NAMALWA (cell line): ENCODE measurements around the gene MIEF1.

Experiments
- DNase-seq: peaks from one replicate; pipeline ENCODE4 v3.0.0-alpha.2; 2015; ENCODE audit warnings: low spot score

Gene MIEF1

DNA sequence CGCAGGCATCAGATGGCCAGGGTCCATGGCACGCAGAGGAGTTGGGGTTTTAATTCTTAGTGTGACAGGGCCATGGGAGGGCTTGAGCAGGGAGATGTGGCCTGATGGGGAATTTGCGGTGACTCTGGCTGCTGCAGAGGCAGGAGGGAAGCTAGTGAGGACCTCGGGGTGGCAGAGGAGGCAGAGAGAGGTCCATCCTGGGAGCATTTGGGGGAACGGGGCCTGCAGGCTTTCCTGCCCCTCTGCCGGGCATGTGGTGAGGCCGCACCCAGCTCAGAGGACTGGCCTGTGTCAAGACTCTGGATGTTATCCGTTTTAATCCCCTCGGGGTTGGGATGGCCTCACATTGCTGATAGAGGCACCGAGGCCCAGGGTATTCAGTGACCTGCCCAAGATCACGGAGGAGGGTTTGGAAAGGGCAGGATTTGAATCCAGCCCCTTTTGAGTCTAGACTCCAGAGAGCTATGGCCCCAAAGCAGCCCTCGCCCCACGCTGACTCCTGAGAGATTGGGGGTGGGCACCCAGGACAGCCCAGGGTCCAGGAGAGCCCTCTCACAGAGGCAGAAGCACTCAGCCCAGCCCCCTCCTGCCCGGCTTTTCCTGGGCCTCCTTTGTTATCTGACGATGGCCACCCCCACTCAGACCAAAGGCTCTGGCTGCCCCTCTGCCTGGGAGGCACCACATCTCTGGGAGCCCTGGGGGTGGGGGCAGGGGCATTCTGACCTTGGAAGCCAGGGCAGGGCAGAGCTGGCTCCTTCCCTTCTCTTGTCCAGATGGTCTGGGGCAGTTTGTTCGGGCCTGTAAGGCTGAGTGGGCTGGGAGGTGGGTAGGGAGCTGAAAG, 31.4 kb upstream of the MIEF1 start:
- DNase-seq, result no peak

DNA sequence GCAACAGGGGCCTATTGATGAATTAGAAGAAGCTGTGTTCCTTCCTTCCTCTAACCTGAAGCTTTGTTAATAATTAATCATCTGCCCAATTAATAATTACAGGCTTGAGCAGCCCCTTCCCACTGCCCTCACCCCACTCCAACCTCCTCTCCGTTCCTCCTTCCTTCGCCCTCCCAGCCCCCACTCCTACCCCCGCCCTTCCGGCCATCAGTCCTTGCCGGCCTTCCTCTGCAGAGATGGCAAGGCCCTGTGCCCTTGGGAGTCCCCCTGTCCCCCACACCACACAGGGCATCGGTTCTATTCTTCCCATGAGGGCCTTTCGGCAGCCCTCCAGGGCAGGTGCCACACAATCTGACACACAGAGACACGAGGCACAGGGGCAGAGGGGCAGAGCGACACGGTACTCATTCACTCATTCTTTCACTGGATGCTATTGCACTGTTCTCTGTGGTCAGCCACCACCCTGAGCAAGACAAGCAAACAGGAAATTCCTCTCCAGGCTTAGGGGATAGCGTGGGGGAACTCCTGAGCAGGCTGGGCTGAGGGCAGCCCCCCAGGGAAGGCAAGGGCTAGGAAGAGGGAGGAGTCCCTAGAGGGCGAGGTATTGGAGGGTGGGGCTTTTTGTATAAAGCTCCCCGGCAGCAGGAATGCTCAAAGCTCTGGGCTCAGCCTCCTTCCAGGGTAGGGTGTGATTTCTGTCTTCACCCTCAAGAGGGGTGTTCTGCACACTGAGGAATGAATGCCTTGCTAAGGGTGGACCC, 30.5 kb upstream of the MIEF1 start:
- DNase-seq, result no peak

DNA sequence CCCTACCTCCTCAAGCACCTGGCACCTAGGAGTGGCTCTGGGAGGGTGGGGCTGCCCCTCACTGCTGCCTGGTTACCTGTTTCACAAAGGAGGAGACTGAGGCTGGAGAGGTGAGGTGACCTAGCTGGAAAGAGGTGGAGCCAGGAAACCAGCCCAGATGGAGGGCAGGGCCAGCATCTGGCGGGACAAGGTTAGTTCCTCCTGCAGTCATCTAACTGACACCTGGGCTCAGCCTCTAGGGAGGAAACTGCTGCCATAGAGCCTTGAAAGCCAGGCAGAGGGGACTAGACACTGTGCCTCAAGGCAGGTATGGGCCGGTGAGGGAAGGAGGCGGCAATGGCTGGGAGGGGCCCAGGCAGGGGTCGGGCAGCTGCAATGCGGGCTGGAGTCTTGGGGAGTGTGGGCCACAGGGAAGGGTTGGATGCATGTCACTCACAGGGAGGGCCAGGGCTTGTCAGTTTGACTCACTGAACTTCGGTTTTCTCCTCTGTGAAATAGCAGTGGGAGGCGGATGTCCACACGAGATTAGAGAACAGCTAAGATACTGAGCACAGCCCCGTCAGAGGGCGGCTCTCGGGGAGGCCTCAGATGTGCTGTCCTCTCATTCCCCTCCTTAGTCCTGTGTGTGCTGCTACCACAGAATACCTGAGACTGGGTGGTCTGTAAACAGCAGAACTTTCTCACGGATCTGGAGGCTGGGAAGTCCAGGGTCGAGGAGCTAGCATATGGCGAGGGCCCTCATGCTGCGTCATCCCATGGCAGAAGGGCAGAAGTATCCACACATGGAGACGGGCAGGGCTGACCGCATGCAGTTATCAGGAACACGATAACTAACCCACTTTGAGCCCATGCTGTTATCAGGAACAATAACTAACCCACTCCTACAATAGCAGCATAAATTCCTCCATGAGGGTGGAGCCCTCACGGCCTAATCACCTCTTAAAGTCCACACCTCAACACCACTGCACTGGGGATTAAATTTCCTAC, 29.2 kb upstream of the MIEF1 start:
- peak; percentile 33 for DNase-seq

DNA sequence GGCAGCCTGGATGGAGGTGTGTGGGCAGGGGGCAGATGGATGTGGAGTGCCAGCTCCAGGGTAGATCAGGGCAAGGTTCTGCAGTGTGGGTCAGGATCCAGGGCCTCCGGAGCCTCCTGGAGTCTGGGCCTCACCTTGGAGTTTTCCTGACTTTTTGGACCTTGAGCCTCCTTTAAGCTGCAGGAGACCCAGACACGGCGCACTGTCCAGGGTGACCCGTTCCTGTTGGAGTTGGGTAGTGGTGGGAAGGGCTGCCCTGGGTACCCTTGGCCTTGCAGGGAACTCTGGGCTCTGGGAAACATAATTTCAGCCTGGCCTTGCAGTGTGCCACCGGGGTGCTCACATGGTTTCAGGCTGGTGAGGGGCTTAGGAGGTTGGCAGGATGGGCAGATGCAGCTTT, 28.2 kb upstream of the MIEF1 start:
- DNase-seq, result no peak

DNA sequence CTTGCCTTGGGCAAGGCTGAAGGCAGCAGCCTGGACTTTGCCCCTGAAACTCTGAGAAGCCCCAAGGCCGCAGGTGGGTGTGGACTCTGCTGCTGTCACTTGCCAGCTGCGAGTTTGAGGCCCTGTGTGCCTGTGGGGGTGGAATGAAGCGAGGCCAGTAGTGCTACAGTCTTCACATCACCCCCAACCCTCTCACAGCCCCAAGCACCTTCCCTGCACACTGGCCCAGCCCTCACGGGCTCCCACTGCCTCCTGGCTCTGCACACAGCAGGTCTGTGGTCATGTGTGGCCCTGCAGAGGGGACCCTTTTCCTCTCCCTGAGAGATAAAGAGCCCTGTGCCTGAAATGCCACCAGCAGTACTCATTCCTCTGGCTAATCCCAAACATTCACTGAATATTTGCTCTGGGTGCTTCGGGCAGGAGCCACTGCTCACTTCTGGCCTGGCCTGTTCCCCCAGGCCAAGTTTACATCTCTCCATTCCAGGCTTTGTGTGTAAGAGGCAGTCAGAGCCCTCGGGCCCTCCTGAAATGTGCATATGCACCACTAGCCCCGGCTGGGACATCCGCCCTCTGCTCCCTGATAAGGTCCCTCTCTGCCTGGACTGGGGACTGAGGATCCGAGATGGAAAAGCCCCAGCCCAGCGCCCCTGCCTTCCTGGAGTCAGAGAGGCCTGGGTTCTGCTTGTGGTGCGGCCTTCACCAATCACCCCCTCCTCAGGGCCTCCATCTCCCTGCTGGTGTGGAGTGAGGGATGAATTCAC, 27.6 kb upstream of the MIEF1 start:
- DNase-seq, result no peak

DNA sequence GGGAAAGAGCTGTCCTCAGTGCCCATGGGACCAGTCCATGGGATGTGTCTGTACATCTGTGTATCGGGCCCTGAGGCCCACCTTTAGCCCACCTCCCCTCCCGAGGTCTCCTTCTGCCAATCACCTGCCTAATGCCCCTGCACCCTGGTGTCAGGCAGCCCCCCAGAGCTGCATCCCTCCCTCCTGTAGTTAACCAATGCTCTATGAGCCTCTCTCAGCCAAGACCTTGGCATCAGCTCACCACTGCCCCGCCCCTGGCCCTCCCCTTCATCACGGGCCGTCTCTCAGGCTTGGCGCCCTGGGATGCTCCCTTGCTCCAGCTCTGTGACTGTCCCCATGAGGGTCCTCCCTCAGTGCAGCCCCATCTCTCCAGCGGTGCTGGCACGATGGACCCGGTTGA, 26.8 kb upstream of the MIEF1 start:
- DNase-seq, result no peak

DNA sequence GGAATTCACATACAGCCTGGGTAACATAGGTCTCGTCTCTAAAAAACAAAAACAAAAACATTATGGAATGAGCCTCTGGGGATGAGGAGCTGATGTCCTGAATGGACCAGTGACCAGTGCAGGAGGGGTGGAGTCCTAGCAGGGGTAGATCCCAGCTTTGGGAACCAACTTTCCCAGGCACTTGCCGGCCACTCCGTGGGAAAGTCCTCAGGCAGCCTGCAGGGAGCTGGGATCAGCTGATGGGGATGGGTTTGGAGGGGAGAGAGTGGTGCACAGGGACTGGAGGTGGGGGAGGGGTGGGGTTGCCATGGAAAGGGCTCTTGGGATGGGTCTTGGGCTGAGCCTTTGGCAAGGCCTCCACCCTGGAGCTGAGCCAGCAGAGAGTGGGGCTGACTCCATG, 26.2 kb upstream of the MIEF1 start:
- DNase-seq, result no peak

DNA sequence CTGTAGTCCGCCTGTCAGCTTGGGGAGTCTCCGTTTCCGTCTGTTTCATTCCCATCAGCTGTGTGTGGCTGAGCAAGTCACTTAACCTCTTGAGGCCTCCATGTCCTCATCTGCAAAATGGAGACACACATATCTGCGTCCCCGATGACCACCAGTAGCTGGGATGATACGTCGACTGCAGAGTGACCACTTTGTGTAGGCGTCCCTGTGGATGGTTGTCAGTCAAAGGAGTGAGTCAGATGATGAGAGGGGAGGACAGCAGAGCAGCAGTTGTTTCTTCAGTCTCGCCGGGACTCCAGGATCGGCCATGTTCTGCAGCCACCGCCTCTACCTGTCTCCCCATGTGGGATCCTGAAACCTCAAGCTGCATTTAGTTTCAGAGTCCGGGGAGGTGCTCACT, 25.4 kb upstream of the MIEF1 start:
- no peak for DNase-seq

DNA sequence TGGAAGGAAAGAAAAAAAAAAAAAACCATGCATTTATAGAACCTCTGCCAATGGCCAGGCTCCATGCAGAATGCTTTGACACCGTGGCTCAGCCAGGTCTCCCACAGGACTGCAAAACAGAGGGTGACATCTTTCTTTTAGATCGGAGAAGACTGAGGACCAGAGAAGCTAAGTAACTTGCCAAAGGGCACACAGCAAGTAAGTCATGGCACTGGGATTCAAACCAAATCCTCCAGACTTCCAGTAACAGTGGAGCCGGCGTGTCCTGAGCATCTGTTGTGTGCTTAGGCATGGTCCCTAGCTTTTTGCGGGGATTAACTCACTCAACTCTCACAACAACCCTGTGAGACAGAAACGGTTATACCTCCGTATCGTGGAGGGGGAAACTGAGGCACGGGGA, 24.5 kb upstream of the MIEF1 start:
- no peak for DNase-seq

DNA sequence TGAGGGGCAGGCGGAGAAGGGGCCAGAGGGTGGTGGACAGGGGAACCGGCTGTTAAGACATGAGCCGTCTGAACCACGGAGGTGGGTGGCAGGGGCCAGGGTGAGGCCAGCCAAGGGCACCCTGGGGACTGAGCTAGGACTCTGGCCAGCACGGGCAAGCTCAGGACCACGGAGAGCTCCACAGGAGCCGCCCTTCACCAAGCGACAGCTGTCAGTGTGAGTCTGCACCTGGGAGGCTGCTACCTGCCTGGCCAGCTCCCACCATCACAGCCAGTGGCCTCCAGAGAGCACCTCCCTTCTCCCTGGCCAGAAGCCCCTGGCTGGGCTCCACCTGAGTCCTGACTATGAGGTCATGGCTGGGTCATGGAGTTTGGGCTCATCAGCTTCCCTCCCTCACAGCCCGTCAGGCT, 23.6 kb upstream of the MIEF1 start:
- DNase-seq, result no peak

DNA sequence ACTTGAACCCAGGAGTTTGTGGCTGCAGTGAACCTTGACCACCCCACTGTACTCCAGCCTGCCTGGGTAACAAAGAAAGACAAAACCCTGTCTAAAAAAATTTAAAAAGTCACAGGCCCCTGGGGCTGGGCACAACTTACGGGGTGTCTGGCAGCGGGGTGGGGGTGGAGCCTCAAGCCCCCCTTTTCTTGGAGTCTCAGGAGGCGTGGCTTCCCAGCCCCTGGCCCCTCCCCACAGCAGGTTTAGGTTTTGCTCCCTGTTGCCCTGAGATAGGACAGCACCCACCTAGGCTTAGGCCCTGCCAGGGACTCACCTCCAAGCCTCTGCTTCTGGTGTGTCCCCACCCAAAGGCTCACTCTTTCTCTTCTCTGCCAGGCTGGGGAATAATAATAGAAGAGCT, 22.8 kb upstream of the MIEF1 start:
- DNase-seq, result no peak

DNA sequence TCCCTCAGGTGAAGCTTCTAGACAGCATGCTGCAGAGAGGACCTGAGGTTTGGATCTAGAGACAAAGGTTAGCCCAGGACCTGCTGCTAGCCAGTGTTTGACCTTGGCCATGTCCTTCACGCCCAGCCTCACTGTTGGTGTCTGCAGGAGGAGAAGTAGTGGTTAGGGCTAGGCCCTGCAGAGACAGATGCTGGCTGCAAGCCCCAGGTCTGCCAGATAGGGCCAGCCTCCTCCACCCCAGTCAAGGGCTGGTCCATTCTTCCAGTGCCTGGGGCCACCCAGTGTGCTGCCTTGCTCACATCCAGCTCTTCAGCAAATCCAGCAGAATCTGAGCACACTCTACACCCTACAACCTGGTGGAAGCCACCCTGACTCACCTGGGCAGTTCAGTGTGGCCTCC, 21.5 kb upstream of the MIEF1 start:
- DNase-seq, result no peak

DNA sequence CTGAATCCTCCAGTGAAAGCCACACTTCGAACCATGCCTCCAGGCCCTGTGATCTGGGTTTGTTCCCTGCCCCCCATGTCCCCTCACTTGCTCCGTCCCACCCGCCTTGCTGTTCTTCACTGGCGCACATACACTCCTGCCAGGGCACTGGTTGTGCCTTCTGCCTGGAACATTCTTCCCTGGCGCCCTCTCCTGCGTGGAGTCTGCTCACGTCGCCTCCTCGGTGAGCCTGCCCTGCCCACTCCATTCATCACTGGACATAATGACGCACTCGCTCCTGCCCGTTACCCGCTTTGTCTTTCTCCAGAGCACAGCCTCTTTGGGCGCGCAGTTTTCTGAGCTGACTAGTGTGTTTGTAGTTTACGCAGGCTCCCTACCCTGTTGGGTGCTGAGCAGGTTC, 21.0 kb upstream of the MIEF1 start:
- no peak for DNase-seq

DNA sequence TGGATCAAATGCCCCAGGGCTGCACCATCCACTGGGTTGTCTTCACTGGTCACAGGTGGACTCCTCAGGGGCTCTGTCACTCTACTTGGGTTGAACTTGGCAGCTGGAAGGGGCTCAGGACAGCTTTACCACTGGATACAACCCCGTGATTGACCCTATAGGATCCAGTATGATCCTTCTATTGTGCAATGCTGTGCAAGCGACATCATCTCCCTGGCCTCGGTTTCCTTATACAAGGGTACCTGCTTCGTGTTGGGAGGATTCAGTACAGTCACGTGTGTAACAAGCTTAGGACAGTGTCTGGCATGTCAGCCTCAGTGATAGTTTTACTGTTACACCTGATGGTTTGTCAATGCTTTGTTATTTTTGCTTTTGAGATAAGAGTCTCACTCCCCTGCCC, 20.5 kb upstream of the MIEF1 start:
- no peak for DNase-seq

DNA sequence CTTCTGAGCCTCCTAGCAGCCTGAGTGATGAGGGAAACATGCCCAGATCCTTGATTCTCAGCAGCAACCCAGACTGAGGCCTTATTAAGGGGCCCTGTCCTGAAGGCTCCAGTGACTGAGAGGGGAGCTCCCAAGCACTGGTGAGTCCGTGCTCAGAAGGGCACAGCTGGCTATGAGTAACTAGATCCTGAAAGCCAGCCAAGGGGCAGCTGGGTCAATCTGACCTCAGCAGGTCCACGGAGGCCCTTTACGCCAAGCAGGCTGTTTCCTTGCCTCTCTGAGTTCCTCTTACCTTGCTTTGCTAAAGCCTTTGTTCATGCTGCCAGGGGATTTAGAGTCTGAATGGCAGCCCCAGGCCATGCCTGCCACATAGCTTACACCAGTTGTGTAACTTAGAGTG, 19.3 kb upstream of the MIEF1 start:
- DNase-seq, result no peak

DNA sequence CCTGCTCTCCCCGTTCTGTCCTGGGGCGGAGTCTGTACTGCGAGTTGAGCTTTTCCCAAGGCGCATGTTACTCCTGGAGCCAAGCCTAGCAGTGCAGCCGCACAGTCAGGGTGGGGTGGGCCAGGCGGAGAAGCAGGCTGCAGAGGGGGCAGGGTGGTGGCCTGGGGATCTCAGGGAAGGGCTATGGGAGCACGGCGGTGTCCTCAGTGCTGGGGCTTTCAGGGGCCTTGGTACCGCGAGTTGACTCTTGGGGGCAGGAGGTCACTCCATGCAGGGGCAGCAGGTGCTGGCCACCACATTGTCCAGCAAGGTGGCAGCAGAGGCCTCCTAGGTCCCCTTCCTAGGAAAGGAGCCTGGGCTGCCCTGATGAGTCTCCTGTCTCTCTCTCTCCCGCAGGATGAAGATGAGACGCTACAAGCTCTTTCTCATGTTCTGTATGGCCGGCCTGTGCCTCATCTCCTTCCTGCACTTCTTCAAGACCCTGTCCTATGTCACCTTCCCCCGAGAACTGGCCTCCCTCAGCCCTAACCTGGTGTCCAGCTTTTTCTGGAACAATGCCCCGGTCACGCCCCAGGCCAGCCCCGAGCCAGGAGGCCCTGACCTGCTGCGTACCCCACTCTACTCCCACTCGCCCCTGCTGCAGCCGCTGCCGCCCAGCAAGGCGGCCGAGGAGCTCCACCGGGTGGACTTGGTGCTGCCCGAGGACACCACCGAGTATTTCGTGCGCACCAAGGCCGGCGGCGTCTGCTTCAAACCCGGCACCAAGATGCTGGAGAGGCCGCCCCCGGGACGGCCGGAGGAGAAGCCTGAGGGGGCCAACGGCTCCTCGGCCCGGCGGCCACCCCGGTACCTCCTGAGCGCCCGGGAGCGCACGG, 14.9 kb upstream of the MIEF1 start:
- DNase-seq, result no peak

DNA sequence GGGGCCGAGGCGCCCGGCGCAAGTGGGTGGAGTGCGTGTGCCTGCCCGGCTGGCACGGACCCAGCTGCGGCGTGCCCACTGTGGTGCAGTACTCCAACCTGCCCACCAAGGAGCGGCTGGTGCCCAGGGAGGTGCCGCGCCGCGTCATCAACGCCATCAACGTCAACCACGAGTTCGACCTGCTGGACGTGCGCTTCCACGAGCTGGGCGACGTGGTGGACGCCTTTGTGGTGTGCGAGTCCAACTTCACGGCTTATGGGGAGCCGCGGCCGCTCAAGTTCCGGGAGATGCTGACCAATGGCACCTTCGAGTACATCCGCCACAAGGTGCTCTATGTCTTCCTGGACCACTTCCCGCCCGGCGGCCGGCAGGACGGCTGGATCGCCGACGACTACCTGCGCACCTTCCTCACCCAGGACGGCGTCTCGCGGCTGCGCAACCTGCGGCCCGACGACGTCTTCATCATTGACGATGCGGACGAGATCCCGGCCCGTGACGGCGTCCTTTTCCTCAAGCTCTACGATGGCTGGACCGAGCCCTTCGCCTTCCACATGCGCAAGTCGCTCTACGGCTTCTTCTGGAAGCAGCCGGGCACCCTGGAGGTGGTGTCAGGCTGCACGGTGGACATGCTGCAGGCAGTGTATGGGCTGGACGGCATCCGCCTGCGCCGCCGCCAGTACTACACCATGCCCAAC, 14.1 kb upstream of the MIEF1 start:
- DNase-seq, result no peak

DNA sequence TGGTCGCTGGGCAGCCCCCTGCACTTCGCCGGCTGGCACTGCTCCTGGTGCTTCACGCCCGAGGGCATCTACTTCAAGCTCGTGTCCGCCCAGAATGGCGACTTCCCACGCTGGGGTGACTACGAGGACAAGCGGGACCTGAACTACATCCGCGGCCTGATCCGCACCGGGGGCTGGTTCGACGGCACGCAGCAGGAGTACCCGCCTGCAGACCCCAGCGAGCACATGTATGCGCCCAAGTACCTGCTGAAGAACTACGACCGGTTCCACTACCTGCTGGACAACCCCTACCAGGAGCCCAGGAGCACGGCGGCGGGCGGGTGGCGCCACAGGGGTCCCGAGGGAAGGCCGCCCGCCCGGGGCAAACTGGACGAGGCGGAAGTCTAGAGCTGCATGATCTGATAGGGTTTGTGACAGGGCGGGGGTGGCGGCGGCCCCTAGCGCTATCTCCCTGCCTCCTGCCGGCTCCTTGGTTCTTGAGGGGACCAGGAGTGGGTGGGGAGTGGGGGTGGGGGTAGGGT, 13.5 kb upstream of the MIEF1 start:
- no peak for DNase-seq
